Prostate gland (tissue), 2 donors: ENCODE results near the gene KLHL25. TPM values are rescaled to one million over a fixed set of nuclear protein-coding genes. Genes with fewer than 3 reads are reported as not detected.

ENCODE experiments used
- DNase-seq: peaks from one replicate; pipeline ENCODE4 v3.0.0-alpha.2; 2019; ENCODE audit warnings: low spot score
- H3K27ac ChIP-seq, 2 donors: fragments of 200-600 bp; sonication (generic); 2 replicates each; pipeline ENCODE4 v1.5.1; 2017 to 2019
- H3K27me3 ChIP-seq: fragments of 200-600 bp; sonication (generic); replicated peaks from 2 replicates; pipeline ENCODE4 v1.5.1; 2019; ENCODE audit not compliant: insufficient read depth
- H3K36me3 ChIP-seq, 2 donors: fragments of 200-600 bp; sonication (generic); 1 replicate in 1 of 2; 2 replicates in 1 of 2; pipeline versions ENCODE4 v1.5.1 to v1.8.1; 2017 to 2019
- H3K4me1 ChIP-seq: fragments of 200-600 bp; sonication (generic); replicated peaks from 2 replicates; pipeline ENCODE4 v1.5.1; 2019
- H3K4me3 ChIP-seq, 2 donors: fragments of 200-600 bp; sonication (generic); 2 replicates each; pipeline ENCODE4 v1.5.1; 2017 to 2019
- H3K9me3 ChIP-seq: fragments of 200-600 bp; sonication (generic); 2 replicates; pipeline ENCODE4 v1.5.1; 2017
- CTCF ChIP-seq, 4 experiments: fragments of 200-600 bp in 2 of 4; fragments of 450-650 bp in 2 of 4; sonication (generic) in 2 of 4; IDR thresholded peaks; 1 replicate in 3 of 4; 2 replicates in 1 of 4; pipeline ENCODE4 v1.5.1; 2016 to 2019; ENCODE audit warnings: antibody characterized with exemption in 4 of 4, mild to moderate bottlenecking in 2 of 4, moderate library complexity in 2 of 4
- POLR2A ChIP-seq: fragments of 450-650 bp; IDR thresholded peaks from one replicate; pipeline ENCODE4 v1.6.1; 2016; ENCODE audit warnings: antibody characterized with exemption, mild to moderate bottlenecking
- POLR2AphosphoS5 ChIP-seq: sonication (generic); formaldehyde crosslinking; IDR thresholded peaks from one replicate; pipeline ENCODE4 v1.6.1; 2017; ENCODE audit warnings: antibody characterized with exemption
- WGBS: methylation state at CpG from one replicate; pipeline ENCODE4 v1.1.5; 2018; 5-methylcytosine and 5-hydroxymethylcytosine counted together
- intact Hi-C: fragments of 100-400 bp; cut with DNase I; formaldehyde crosslinking; loops from one replicate; pipeline ENCODE4 v1.14.2; 2022
- total RNA-seq, 2 donors: library from RNA; depleted of rRNA; stranded (reverse); fragments of >200 nt; gene quantifications; one replicate each; pipeline ENCODE4 v1.1.0, GENCODE V29; 2016

The KLHL25 gene
- total RNA-seq, 2 donors from 2014 or later: 5.1 to 30.8 TPM

- H3K27me3 ChIP-seq: no peaks in the 10 kb centered on the region
- no peaks in the 10 kb centered on the region for H3K36me3 ChIP-seq
- DNase-seq: no peak
- 87% methylated on average over 8 of the region's 8 CpGs for WGBS
- no peaks in the 10 kb centered on the region for H3K9me3 ChIP-seq
- TF ChIP-seq CTCF (IDR thresholded peaks at IDR 0.05) (no peak), POLR2A (no peak), POLR2AphosphoS5 (no peak)
- intact Hi-C loops: loop anchor here (10.0 kb wide), 3 partner anchors 244 to 544 kb away; no protein-coding TSS in a partner anchor
- no peak overlapping the region for H3K4me3 ChIP-seq
- no peak overlapping the region for H3K27ac ChIP-seq
- H3K4me1 ChIP-seq: no peaks in the 10 kb centered on the region
These were observed 43.9 kb upstream of the KLHL25 start for GRCh38 chr15:85838655-85839054.

- DNase-seq: no peak
- Histone ChIP-seq H3K27me3 (no peaks in the 10 kb centered on the region), H3K4me3 (no peak overlapping the region), H3K36me3 (no peaks in the 10 kb centered on the region), H3K27ac (no peak overlapping the region), H3K4me1 (no peaks in the 10 kb centered on the region), H3K9me3 (no peaks in the 10 kb centered on the region)
- 66% methylated on average over 2 of the region's 2 CpGs for WGBS
- intact Hi-C loops: loop anchor here (10.0 kb wide), 3 partner anchors 243 to 543 kb away; no protein-coding TSS in a partner anchor
- no peak for TF ChIP-seq POLR2A
- TF ChIP-seq CTCF (IDR thresholded peaks at IDR 0.05): no peak
- no peak for TF ChIP-seq POLR2AphosphoS5
These were observed 43.2 kb upstream of the KLHL25 start for GRCh38 chr15:85837881-85838280.

GRCh38 chr15:85837011-85837433 is 42.3 kb upstream of the KLHL25 start:
- Histone ChIP-seq H3K4me3 (no peak overlapping the region), H3K27ac (no peak overlapping the region), H3K27me3 (no peaks in the 10 kb centered on the region), H3K4me1 (no peaks in the 10 kb centered on the region), H3K36me3 (no peaks in the 10 kb centered on the region), H3K9me3 (no peaks in the 10 kb centered on the region)
- peak; percentile 59 for DNase-seq
- intact Hi-C loops: loop anchor here (10.0 kb wide), 3 partner anchors 242 to 542 kb away; no protein-coding TSS in a partner anchor
- TF ChIP-seq POLR2AphosphoS5: peak; percentile 82
- TF ChIP-seq POLR2A: peak; percentile 19
- TF ChIP-seq CTCF (IDR thresholded peaks at IDR 0.05): no peak
- WGBS: 46% methylated on average over 6 of the region's 6 CpGs

GRCh38 chr15:85834651-85835050 is 39.9 kb upstream of the KLHL25 start:
- intact Hi-C loops: loop anchor here (5.0 to 10.0 kb wide), 4 partner anchors 82 to 540 kb away; no protein-coding TSS in a partner anchor
- no peak overlapping the region for H3K27ac ChIP-seq
- WGBS: 96% methylated on average over 3 of the region's 3 CpGs
- TF ChIP-seq POLR2A (no peak), POLR2AphosphoS5 (no peak), CTCF (IDR thresholded peaks at IDR 0.05) (no peak)
- H3K4me3 ChIP-seq: no peak overlapping the region
- H3K36me3 ChIP-seq: no peaks in the 10 kb centered on the region
- no peaks in the 10 kb centered on the region for H3K27me3 ChIP-seq
- no peaks in the 10 kb centered on the region for H3K4me1 ChIP-seq
- no peak for DNase-seq
- H3K9me3 ChIP-seq: no peaks in the 10 kb centered on the region

- no peak overlapping the region for H3K27ac ChIP-seq
- 94% methylated on average over 4 of the region's 4 CpGs for WGBS
- TF ChIP-seq CTCF (IDR thresholded peaks at IDR 0.05): no peak
- TF ChIP-seq POLR2AphosphoS5: no peak
- TF ChIP-seq POLR2A: no peak
- intact Hi-C loops: loop anchor here (5.0 to 10.0 kb wide), 4 partner anchors 80 to 538 kb away; no protein-coding TSS in a partner anchor
- H3K4me3 ChIP-seq: no peak overlapping the region
- DNase-seq: no peak
- no peaks in the 10 kb centered on the region for H3K9me3 ChIP-seq
- H3K4me1 ChIP-seq: no peaks in the 10 kb centered on the region
- H3K27me3 ChIP-seq: no peaks in the 10 kb centered on the region
- no peaks in the 10 kb centered on the region for H3K36me3 ChIP-seq
These were observed 37.7 kb upstream of the KLHL25 start for GRCh38 chr15:85832394-85832793.
